Activated CD4-positive, alpha-beta T cell treated with anti-CD3 and anti-CD28 coated beads, Interleukin-2, amount 10 ng/mL, durations not matched to agents 24 days and 14 days (primary cell): ENCODE data around the gene CYB5R4. TPM values are rescaled to one million over a fixed set of nuclear protein-coding genes. Genes with fewer than 3 reads are reported as not detected.
"Not testable (repeated sequence)": the region's sequence is repeated elsewhere in the genome, so short reads cannot be mapped to it uniquely, and the experiment has no call there.

Experiments
- DNase-seq: peaks from one replicate; pipeline ENCODE4 v3.0.0; 2022
- H3K27ac Mint-ChIP-seq: one replicate; pipeline ENCODE4 v1.8.0; 2022; ENCODE audit warnings: mild to moderate bottlenecking, mixed read lengths
- H3K27me3 Mint-ChIP-seq: one replicate; pipeline ENCODE4 v1.8.0; 2022; ENCODE audit warnings: mixed read lengths
- H3K36me3 Mint-ChIP-seq: one replicate; pipeline ENCODE4 v1.8.0; 2022; ENCODE audit warnings: low read depth, mild to moderate bottlenecking, mixed read lengths
- H3K4me1 Mint-ChIP-seq: one replicate; pipeline ENCODE4 v1.8.0; 2021; ENCODE audit warnings: mixed read lengths
- H3K4me3 Mint-ChIP-seq: one replicate; pipeline ENCODE4 v1.8.0; 2022; ENCODE audit warnings: mild to moderate bottlenecking, moderate library complexity, mixed read lengths
- H3K9me3 Mint-ChIP-seq: one replicate; pipeline ENCODE4 v1.8.0; 2021; ENCODE audit warnings: mixed read lengths
- intact Hi-C: fragments of 100-400 bp; cut with micrococcal nuclease; formaldehyde crosslinking; loops from one replicate; pipeline ENCODE4 v1.15.1; 2023
- total RNA-seq: library from RNA; stranded (reverse); gene quantifications from 2 replicates; pipeline ENCODE4 v1.2.3, GENCODE V29; 2022

CYB5R4 gene
- total RNA-seq, 1 donor from 2014 or later: 27.0 TPM

- H3K36me3 Mint-ChIP-seq, DNase-seq, H3K9me3 Mint-ChIP-seq, H3K27ac Mint-ChIP-seq, intact Hi-C loops, H3K4me1 Mint-ChIP-seq, H3K27me3 Mint-ChIP-seq, H3K4me3 Mint-ChIP-seq: not testable (repeated sequence)
These were observed 48.3 kb downstream of the CYB5R4 start for GRCh38 chr6:83907623-83908390.

DNA sequence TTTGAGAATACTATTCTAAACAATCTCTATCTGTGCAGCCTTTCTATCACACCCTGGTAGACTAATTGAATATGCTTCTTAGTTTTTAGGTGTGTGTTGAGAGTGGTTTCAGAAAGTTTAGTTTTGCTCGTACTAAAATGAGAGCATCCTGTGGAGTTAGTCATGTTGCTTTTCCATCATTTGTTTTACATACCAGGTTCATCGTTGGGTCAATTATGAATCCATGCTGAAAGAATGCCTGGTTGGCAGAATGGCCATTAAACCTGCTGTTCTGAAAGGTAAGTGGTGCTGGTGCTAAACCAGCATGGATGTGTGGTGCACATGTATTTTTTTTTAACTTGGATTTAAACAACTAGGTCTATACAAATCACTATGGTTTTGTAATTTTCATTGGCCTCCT lies 49.3 kb downstream of the CYB5R4 start:
- H3K4me3 Mint-ChIP-seq: no peak overlapping the region
- H3K27ac Mint-ChIP-seq: no peak overlapping the region
- H3K36me3 Mint-ChIP-seq: peaks cover 4% of the 10 kb centered on the region
- intact Hi-C loops: no loop called here
- H3K27me3 Mint-ChIP-seq: no peaks in the 10 kb centered on the region
- DNase-seq: no peak
- peaks cover 4% of the 10 kb centered on the region for H3K9me3 Mint-ChIP-seq
- H3K4me1 Mint-ChIP-seq: peaks cover 4% of the 10 kb centered on the region

DNA sequence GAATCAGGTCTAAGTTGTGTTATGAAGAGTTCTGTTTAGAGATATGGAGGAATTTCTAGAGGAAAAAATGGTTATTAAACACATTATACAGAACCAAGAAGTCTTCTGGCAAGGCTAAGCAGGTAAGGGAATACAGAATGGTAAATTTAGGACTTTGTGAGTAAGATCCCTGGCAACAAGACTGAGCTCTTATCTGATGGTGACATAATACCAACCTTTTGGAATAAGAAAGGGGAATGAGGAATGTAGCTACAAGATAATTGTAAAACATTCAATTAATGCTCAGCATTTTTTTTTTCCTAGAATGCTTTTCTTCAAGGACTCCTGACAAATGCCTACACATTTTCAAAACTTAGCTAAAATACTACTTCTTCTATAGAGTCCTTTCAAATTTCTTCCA lies 51.8 kb downstream of the CYB5R4 start:
- Mint-ChIP-seq H3K4me1 (peaks cover 4% of the 10 kb centered on the region), H3K4me3 (no peak overlapping the region), H3K9me3 (no peaks in the 10 kb centered on the region), H3K36me3 (peaks cover 6% of the 10 kb centered on the region), H3K27me3 (no peaks in the 10 kb centered on the region), H3K27ac (no peak overlapping the region)
- intact Hi-C loops: no loop called here
- DNase-seq: no peak

GRCh38 chr6:83914953-83915352 lies 55.5 kb downstream of the CYB5R4 start:
- H3K36me3 Mint-ChIP-seq: peaks cover 4% of the 10 kb centered on the region
- intact Hi-C loops: no loop called here
- no peaks in the 10 kb centered on the region for H3K27me3 Mint-ChIP-seq
- H3K4me3 Mint-ChIP-seq: no peak overlapping the region
- no peak overlapping the region for H3K27ac Mint-ChIP-seq
- no peaks in the 10 kb centered on the region for H3K9me3 Mint-ChIP-seq
- no peak for DNase-seq
- peaks cover 4% of the 10 kb centered on the region for H3K4me1 Mint-ChIP-seq

DNA sequence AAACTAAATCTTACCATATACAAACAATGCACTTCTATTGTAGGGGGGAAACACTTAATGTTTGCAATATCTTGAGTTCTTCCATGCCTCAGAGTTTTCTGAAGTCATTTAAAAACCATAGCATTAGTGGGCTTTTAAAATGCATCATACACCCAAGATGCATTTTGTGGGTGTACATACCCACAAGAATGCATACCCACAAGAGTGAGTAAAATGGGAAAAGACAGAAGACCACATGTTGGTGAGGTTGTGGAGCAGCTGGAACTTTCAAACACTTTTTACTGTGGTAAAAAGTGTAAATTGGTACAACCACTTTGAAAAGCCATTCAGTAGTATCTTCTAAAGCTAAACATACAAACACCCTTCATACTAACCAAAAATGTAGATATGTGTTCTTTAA lies 57.5 kb downstream of the CYB5R4 start:
- no peaks in the 10 kb centered on the region for H3K9me3 Mint-ChIP-seq
- H3K27me3 Mint-ChIP-seq: no peaks in the 10 kb centered on the region
- no peak overlapping the region for H3K4me3 Mint-ChIP-seq
- intact Hi-C loops: no loop called here
- no peak for DNase-seq
- H3K4me1 Mint-ChIP-seq: no peaks in the 10 kb centered on the region
- peaks cover 2% of the 10 kb centered on the region for H3K36me3 Mint-ChIP-seq
- no peak overlapping the region for H3K27ac Mint-ChIP-seq

DNA sequence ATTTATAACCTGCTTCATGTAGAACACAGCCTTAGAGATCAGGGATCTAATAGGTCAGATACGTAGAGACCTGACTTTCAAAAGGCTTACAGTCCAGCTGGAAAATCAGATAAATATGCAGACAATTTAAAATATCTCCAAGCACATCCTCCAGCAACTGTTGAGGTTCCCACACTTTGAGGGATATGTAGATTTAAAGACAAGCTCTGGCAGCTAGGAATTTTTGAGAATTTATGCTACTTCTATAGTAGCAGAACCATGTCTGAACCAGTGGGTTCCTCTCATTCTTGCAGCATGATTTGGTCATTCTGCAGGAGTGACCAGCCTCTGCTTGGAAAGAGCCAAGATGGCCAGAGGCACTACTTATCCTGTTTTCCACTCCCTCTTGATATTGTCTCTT lies 60.5 kb downstream of the CYB5R4 start:
- no peaks in the 10 kb centered on the region for H3K27me3 Mint-ChIP-seq
- H3K36me3 Mint-ChIP-seq: peaks cover 9% of the 10 kb centered on the region
- no peaks in the 10 kb centered on the region for H3K4me1 Mint-ChIP-seq
- intact Hi-C loops: no loop called here
- DNase-seq: no peak
- H3K27ac Mint-ChIP-seq: no peak overlapping the region
- no peak overlapping the region for H3K4me3 Mint-ChIP-seq
- H3K9me3 Mint-ChIP-seq: no peaks in the 10 kb centered on the region

GRCh38 chr6:83921315-83921714 lies 61.8 kb downstream of the CYB5R4 start:
- Mint-ChIP-seq H3K9me3 (no peaks in the 10 kb centered on the region), H3K36me3 (peaks cover 8% of the 10 kb centered on the region), H3K4me3 (no peak overlapping the region), H3K4me1 (no peaks in the 10 kb centered on the region), H3K27ac (no peak overlapping the region), H3K27me3 (no peaks in the 10 kb centered on the region)
- no peak for DNase-seq
- intact Hi-C loops: no loop called here

GRCh38 chr6:83927470-83927869 lies 68.0 kb downstream of the CYB5R4 start:
- Mint-ChIP-seq H3K27ac (no peak overlapping the region), H3K4me1 (no peaks in the 10 kb centered on the region), H3K36me3 (peaks cover 23% of the 10 kb centered on the region), H3K27me3 (no peaks in the 10 kb centered on the region), H3K9me3 (no peaks in the 10 kb centered on the region), H3K4me3 (no peak overlapping the region)
- DNase-seq: no peak
- intact Hi-C loops: no loop called here

DNA sequence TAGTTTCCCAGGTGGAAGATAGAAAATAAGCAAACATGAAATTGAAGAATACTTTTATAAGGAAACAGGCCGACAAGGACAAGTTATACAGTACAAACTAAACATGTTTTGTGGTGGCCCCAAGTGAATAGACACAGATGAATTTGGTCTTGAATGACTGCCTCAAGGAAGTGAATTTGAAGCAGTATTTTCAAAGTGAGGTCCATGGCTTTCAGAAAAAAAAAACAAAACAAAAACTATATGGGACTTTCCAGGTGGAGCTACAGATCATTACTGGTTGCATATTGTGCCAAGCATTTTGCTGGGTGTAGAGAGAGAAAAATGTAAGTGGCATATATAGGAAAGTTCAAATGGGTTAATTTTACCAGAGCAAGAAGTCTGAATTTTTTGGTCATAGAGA lies 68.8 kb downstream of the CYB5R4 start:
- H3K4me1 Mint-ChIP-seq: no peaks in the 10 kb centered on the region
- H3K27ac Mint-ChIP-seq: no peak overlapping the region
- intact Hi-C loops: no loop called here
- no peaks in the 10 kb centered on the region for H3K27me3 Mint-ChIP-seq
- H3K9me3 Mint-ChIP-seq: no peaks in the 10 kb centered on the region
- H3K4me3 Mint-ChIP-seq: no peak overlapping the region
- no peak for DNase-seq
- H3K36me3 Mint-ChIP-seq: peaks cover 22% of the 10 kb centered on the region

- Mint-ChIP-seq H3K9me3 (peaks cover 17% of the 10 kb centered on the region), H3K36me3 (peaks cover 15% of the 10 kb centered on the region)
- H3K27ac Mint-ChIP-seq, H3K4me3 Mint-ChIP-seq, DNase-seq, intact Hi-C loops, H3K4me1 Mint-ChIP-seq, H3K27me3 Mint-ChIP-seq: not testable (repeated sequence)
These were observed 86.8 kb downstream of the CYB5R4 start for GRCh38 chr6:83946201-83946833.

- H3K4me3 Mint-ChIP-seq, H3K27ac Mint-ChIP-seq, DNase-seq, intact Hi-C loops, H3K27me3 Mint-ChIP-seq, H3K4me1 Mint-ChIP-seq: not testable (repeated sequence)
- Mint-ChIP-seq H3K36me3 (peaks cover 11% of the 10 kb centered on the region), H3K9me3 (peaks cover 21% of the 10 kb centered on the region)
These were observed 88.5 kb downstream of the CYB5R4 start for GRCh38 chr6:83947983-83948382.

DNA sequence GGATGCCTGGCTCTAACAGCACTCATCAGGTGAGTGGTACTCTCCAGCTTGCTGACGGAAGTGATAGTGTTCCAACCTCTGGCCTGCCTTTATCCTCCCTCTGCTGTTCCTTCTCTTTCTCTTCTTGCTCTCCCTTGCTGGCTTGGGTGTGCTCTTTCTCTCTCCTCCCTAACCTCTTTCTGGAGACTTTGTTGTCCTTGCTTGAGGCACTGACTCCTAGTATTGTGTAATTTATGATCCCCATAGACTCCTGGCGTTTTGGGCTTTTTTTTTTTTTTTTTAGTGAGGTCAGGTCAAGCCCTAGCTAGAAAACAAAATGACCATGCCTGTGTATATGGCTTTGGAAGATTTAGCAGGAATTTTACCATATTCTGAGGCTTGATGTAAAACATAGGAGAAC lies 89.4 kb downstream of the CYB5R4 start:
- Mint-ChIP-seq H3K27me3 (no peaks in the 10 kb centered on the region), H3K9me3 (peaks cover 16% of the 10 kb centered on the region), H3K36me3 (peaks cover 8% of the 10 kb centered on the region), H3K4me3 (no peak overlapping the region), H3K4me1 (no peaks in the 10 kb centered on the region), H3K27ac (no peak overlapping the region)
- no peak for DNase-seq
- intact Hi-C loops: no loop called here

GRCh38 chr6:83951423-83951822 lies 91.9 kb downstream of the CYB5R4 start:
- intact Hi-C loops, DNase-seq, H3K4me3 Mint-ChIP-seq, H3K4me1 Mint-ChIP-seq, H3K9me3 Mint-ChIP-seq, H3K27ac Mint-ChIP-seq, H3K27me3 Mint-ChIP-seq: not testable (repeated sequence)
- peaks cover 16% of the 10 kb centered on the region for H3K36me3 Mint-ChIP-seq

DNA sequence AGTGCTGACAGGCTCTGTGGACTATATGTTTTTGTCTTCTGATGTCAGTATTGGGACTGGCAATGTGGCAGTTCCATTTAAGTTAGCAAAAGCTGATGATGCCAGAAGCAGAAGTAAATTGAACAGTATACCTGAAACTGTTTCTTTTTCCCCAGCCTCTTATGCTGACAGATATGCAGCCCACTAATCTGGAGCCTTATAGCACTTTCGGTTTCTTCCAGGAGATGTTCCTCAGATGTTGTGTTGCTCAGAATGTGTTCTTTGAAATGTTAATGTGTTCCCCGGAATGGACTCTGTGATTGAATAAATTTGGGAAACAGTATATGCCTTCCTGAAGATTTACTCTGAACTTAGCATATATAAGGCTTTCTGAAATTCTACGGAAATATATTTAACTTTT lies 93.3 kb downstream of the CYB5R4 start:
- H3K27me3 Mint-ChIP-seq: no peaks in the 10 kb centered on the region
- intact Hi-C loops: no loop called here

DNA sequence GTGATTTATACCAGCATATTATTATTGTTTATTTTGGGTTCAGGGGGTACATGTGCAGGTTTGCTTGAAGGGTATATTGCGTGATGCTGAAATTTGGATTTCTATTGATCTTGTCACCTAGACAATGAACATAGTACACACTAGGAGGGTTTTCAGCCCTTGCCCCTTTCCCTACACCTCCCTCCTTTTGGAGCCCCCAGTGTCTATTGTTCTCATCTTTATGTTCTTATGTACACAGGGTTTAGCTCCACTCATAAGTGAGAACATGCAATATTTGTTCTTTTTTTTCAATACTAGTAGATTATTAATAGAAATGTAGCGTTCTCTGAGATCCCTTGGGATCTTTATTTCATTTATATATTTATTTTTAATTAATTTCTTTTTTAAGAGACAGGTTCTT lies 94.9 kb downstream of the CYB5R4 start:
- Mint-ChIP-seq H3K27me3 (no peaks in the 10 kb centered on the region), H3K4me3 (no peak overlapping the region), H3K9me3 (peaks cover 4% of the 10 kb centered on the region), H3K27ac (no peak overlapping the region), H3K36me3 (peaks cover 28% of the 10 kb centered on the region), H3K4me1 (no peaks in the 10 kb centered on the region)
- no peak for DNase-seq
- intact Hi-C loops: no loop called here

More for the DNA sequence above, 93.3 kb downstream of the CYB5R4 start:
- Mint-ChIP-seq H3K4me1 (no peaks in the 10 kb centered on the region), H3K9me3 (peaks cover 7% of the 10 kb centered on the region), H3K36me3 (peaks cover 21% of the 10 kb centered on the region), H3K27ac (no peak overlapping the region), H3K4me3 (no peak overlapping the region)
- DNase-seq: no peak
